ENCODE measurements around the gene ALDH5A1.

GRCh38 chr6:24545691-24546090 lies 50.9 kb downstream of the ALDH5A1 start:
- TF ChIP-seq POLR2AphosphoS5 (IDR thresholded peaks at IDR 0.05; ENCODE audit: low read depth, low read length) (no peak), REST (IDR thresholded peaks at IDR 0.05; ENCODE audit: insufficient read depth in 1 of 2, low read depth in 2 of 2, low read length in 2 of 2) (no peak), TAF1 (IDR thresholded peaks at IDR 0.05; ENCODE audit: borderline replicate concordance, insufficient read depth, low read length) (no peak), SIN3A (IDR thresholded peaks at IDR 0.05; ENCODE audit: borderline replicate concordance, insufficient read depth, low read length) (no peak), FOXP2 (optimal IDR thresholded peaks at IDR 0.05; ENCODE audit: borderline replicate concordance, extremely low read depth, extremely low read length, insufficient read depth) (no peak)

Measured in PFSK-1 (cell line).